Thoracic aorta (tissue), 2 donors: ENCODE measurements around the gene ZNF584. TPM values are rescaled to one million over a fixed set of nuclear protein-coding genes. Genes with fewer than 3 reads are reported as not detected.
A peak's percentile ranks its signal among the peaks of the same experiment; 100 is the strongest.

Experiments
- ATAC-seq: fragments of 150-250 bp; one replicate; pipeline ENCODE4 v1.8.0; 2017; ENCODE audit warnings: low read depth; ENCODE audit not compliant: insufficient number of reproducible peaks, low FRiP score
- DNase-seq: peaks from one replicate; pipeline ENCODE4 v3.0.0-alpha.2; 2020; ENCODE audit warnings: low spot score
- H3K27ac ChIP-seq, 2 donors: fragments of 200-600 bp; sonication (generic); 1 replicate in 1 of 2; 2 replicates in 1 of 2; pipeline ENCODE4 v1.5.1; 2016; ENCODE audit warnings: mild to moderate bottlenecking in 2 of 2, moderate library complexity in 2 of 2
- H3K27me3 ChIP-seq: fragments of 200-600 bp; sonication (generic); replicated peaks from 2 replicates; pipeline ENCODE4 v1.6.0; 2016; ENCODE audit warnings: mild to moderate bottlenecking; ENCODE audit not compliant: insufficient read depth
- H3K36me3 ChIP-seq: fragments of 200-600 bp; sonication (generic); one replicate; pipeline ENCODE4 v1.5.1; 2016
- H3K4me1 ChIP-seq, 2 donors: fragments of 200-600 bp; sonication (generic); 1 replicate in 1 of 2; 2 replicates in 1 of 2; pipeline versions ENCODE4 v1.5.1 to v1.6.0; 2016; ENCODE audit warnings: low read depth in 2 of 2, mild to moderate bottlenecking in 1 of 2; ENCODE audit not compliant: control insufficient read depth in 1 of 2
- H3K4me3 ChIP-seq: fragments of 200-600 bp; sonication (generic); 2 replicates; pipeline ENCODE4 v1.5.1; 2016; ENCODE audit warnings: mild to moderate bottlenecking
- H3K9me3 ChIP-seq: fragments of 200-600 bp; sonication (generic); 2 replicates; pipeline ENCODE4 v1.5.1; 2016
- total RNA-seq, 2 donors: library from RNA; depleted of rRNA; stranded (reverse); fragments of >200 nt; gene quantifications; one replicate each; pipeline versions ENCODE4 v1.1.0 to v1.2.3, GENCODE V29; 2016
- TF ChIP-seq, protein P1 (sequence below): fragments of 200-600 bp; sonication (generic); IDR thresholded peaks from one replicate; pipeline ENCODE4 v1.5.1; 2019; ENCODE audit warnings: antibody characterized with exemption

Gene ZNF584
- 10 to 100 TPM; 18.7 to 31.5 TPM for total RNA-seq

GRCh38 chr19:58408152-58409009 is at the start of gene ZNF584:
Gene ZNF584, plus strand, starts transcription at chr19:58408649. Its CDS starts 499 bp downstream, at chr19:58409148.
- Histone ChIP-seq H3K4me1 (peaks cover 10 to 26% of the 10 kb centered on the region in 2 donors), H3K9me3 (no peaks in the 10 kb centered on the region), H3K4me3 (peak within 1 kb of the TSS; percentile 91), H3K27ac (peak within 1 kb of the TSS; percentile 74 to 79), H3K27me3 (no peaks in the 10 kb centered on the region), H3K36me3 (no peaks in the 10 kb centered on the region)
- DNase-seq (peak; percentile 79), ATAC-seq (peak; percentile 90)
- TF ChIP-seq, protein P1, sequence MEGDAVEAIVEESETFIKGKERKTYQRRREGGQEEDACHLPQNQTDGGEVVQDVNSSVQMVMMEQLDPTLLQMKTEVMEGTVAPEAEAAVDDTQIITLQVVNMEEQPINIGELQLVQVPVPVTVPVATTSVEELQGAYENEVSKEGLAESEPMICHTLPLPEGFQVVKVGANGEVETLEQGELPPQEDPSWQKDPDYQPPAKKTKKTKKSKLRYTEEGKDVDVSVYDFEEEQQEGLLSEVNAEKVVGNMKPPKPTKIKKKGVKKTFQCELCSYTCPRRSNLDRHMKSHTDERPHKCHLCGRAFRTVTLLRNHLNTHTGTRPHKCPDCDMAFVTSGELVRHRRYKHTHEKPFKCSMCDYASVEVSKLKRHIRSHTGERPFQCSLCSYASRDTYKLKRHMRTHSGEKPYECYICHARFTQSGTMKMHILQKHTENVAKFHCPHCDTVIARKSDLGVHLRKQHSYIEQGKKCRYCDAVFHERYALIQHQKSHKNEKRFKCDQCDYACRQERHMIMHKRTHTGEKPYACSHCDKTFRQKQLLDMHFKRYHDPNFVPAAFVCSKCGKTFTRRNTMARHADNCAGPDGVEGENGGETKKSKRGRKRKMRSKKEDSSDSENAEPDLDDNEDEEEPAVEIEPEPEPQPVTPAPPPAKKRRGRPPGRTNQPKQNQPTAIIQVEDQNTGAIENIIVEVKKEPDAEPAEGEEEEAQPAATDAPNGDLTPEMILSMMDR = no peak

- Histone ChIP-seq H3K27ac (peak overlapping the region; percentile 85 to 97), H3K4me3 (peak overlapping the region; percentile 72), H3K9me3 (no peaks in the 10 kb centered on the region), H3K4me1 (peaks cover 5 to 6% of the 10 kb centered on the region in 2 donors), H3K36me3 (no peaks in the 10 kb centered on the region), H3K27me3 (no peaks in the 10 kb centered on the region)
- TF ChIP-seq, protein P1 = no peak
- DNase-seq = no peak
- peak; percentile 5 for ATAC-seq
Measured at GRCh38 chr19:58361900-58362271, 46.6 kb upstream of the ZNF584 start.

- Histone ChIP-seq H3K36me3 (no peaks in the 10 kb centered on the region), H3K27me3 (no peaks in the 10 kb centered on the region), H3K4me1 (peaks cover 5 to 6% of the 10 kb centered on the region in 2 donors), H3K9me3 (no peaks in the 10 kb centered on the region), H3K4me3 (peak within 1 kb of the TSS; percentile 72), H3K27ac (peak within 1 kb of the TSS; percentile 85 to 97)
- ATAC-seq = peak; percentile 94
- TF ChIP-seq, protein P1 = peak; percentile 12
- DNase-seq = peak; percentile 82
Measured at GRCh38 chr19:58362272-58362994, 46.0 kb upstream of the ZNF584 start, which contains the start of gene ZNF497. Gene ZNF497, minus strand, starts transcription at chr19:58362751. Its CDS starts 5,116 bp downstream, at chr19:58357635.

- no peak for DNase-seq
- TF ChIP-seq, protein P1 = no peak
- no peak for ATAC-seq
Measured at GRCh38 chr19:58364146-58364545, 44.3 kb upstream of the ZNF584 start.

More at GRCh38 chr19:58364146-58364545, 44.3 kb upstream of the ZNF584 start:
- Histone ChIP-seq H3K9me3 (no peaks in the 10 kb centered on the region), H3K36me3 (no peaks in the 10 kb centered on the region), H3K4me3 (no peak overlapping the region), H3K4me1 (peaks cover 5 to 6% of the 10 kb centered on the region in 2 donors), H3K27me3 (no peaks in the 10 kb centered on the region), H3K27ac (no peak overlapping the region)
